ENCODE results near the gene COL19A1.
A peak's percentile ranks its signal among the peaks of the same experiment; 100 is the strongest.

Gene COL19A1

DNA sequence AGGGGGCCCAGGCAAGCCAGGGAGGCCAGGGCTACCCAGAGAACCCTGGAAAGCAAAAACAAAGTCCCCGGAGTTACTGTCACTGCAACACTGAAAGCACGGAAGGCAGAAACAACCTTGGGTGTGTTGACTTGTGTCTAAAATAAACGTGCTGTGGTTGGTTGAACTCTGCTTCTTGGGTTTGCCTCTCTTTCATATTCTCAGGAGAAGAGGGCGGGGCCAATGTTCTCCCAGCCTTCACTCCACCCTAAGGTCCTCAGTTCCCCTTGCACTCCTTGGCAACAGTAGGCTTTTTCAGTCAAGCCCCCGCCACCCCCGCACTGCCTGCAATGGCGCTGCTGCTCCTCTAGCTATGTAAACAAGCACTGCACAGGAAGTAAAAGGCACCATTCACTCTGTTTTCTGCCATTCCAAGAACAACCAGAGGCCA lies 375.6 kb downstream of the COL19A1 start:
- Histone ChIP-seq H3K9me3 (ENCODE audit: low read length) (no peaks in the 10 kb centered on the region), H3K4me3 (ENCODE audit: low read length) (no peak overlapping the region), H3K36me3 (ENCODE audit: insufficient read depth, low read length) (no peaks in the 10 kb centered on the region), H3K4me1 (ENCODE audit: insufficient read depth, low read length) (peaks cover 1% of the 10 kb centered on the region), H3K27me3 (ENCODE audit: insufficient read depth, low read length) (no peaks in the 10 kb centered on the region), H2AFZ (ENCODE audit: low read depth, low read length) (no peak overlapping the region)

DNA sequence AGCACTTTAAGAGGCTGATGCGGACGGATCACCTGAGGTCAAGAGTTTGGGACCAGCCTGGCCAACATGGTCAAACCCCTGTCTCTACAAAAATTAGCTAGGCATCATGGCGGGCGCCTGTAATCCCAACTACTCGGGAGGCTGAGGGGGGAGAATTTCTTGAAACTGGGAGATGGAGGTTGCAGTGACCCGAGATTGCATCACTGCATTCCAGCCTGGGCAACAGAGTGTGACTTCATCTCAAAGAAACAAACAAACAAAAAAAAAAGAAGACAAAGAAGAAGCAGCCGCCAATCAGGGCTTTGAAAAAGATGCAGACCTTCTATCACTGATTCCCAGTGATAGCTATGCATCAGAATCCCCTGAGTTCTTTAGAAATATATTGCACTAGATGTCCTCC lies 379.8 kb downstream of the COL19A1 start:
- H3K4me1 ChIP-seq (ENCODE audit: insufficient read depth, low read length) = peaks cover 1% of the 10 kb centered on the region
- H3K36me3 ChIP-seq (ENCODE audit: insufficient read depth, low read length) = no peaks in the 10 kb centered on the region
- H3K4me3 ChIP-seq (ENCODE audit: low read length) = no peak overlapping the region
- no peaks in the 10 kb centered on the region for H3K9me3 ChIP-seq (ENCODE audit: low read length)
- no peaks in the 10 kb centered on the region for H3K27me3 ChIP-seq (ENCODE audit: insufficient read depth, low read length)
- no peak overlapping the region for H2AFZ ChIP-seq (ENCODE audit: low read depth, low read length)

DNA sequence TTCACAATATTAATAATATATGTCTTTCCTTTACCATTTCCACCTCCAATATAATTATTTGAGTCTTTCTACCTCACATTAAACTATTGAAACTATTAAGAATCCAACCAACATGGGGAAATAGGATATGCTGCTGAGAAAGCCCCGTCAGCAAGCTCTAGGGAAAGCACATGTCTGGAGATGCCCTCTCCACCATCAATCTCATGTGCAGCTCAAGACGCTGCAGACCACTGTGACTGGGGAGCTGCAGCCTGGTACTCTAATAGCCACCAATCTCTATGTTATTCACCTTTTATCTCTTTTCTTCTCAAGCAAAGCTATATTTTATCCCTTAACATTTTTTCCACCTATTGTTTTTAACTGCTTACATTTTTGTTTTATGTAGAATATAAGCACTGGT lies 386.2 kb downstream of the COL19A1 start:
- Histone ChIP-seq H3K27me3 (ENCODE audit: insufficient read depth, low read length) (no peaks in the 10 kb centered on the region), H3K9me3 (ENCODE audit: low read length) (no peaks in the 10 kb centered on the region), H2AFZ (ENCODE audit: low read depth, low read length) (no peak overlapping the region), H3K36me3 (ENCODE audit: insufficient read depth, low read length) (no peaks in the 10 kb centered on the region), H3K4me1 (ENCODE audit: insufficient read depth, low read length) (no peaks in the 10 kb centered on the region), H3K4me3 (ENCODE audit: low read length) (no peak overlapping the region)

DNA sequence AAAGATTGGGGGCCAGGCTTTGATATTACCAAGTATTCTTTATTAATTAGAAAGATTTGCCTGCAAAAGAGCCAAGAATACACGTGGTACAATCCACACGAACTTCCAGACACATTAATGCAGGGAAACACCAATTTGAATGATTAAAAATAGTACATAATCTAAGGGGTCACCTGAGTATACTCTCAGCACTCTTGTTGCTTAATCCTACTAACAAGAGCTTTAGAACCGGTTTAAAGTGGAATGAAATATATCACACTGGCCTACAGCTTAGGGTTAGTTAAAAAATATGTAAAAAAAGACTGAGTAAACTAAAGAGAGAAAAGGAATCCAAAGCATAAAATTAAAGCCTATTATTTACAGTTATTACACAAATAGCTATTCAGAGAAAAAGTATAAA lies 387.6 kb downstream of the COL19A1 start:
- Histone ChIP-seq H3K27me3 (ENCODE audit: insufficient read depth, low read length) (no peaks in the 10 kb centered on the region), H3K4me1 (ENCODE audit: insufficient read depth, low read length) (peaks cover 5% of the 10 kb centered on the region), H3K36me3 (ENCODE audit: insufficient read depth, low read length) (no peaks in the 10 kb centered on the region), H3K9me3 (ENCODE audit: low read length) (no peaks in the 10 kb centered on the region), H3K4me3 (ENCODE audit: low read length) (no peak overlapping the region), H2AFZ (ENCODE audit: low read depth, low read length) (no peak overlapping the region)

DNA sequence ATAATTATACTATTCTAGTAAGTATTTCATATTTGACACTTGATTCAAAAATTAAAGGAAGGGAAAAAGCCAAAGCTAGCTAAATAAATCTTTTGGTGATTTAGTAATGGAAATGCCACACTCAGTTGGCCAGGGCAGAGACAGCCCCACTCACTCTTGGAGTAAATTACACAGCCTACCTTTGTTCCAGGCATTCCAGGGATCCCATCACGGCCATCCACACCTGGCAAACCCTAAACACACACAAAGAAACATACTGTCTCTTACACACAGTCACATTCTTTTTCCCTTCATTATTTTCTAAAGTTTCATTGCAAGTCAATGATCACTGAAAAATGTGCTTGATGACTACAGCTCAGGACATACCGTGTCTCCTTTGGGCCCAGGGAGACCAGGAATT lies 388.4 kb downstream of the COL19A1 start:
- Histone ChIP-seq H3K4me3 (ENCODE audit: low read length) (no peak overlapping the region), H3K27me3 (ENCODE audit: insufficient read depth, low read length) (no peaks in the 10 kb centered on the region), H3K36me3 (ENCODE audit: insufficient read depth, low read length) (no peaks in the 10 kb centered on the region), H3K4me1 (ENCODE audit: insufficient read depth, low read length) (peaks cover 5% of the 10 kb centered on the region), H2AFZ (ENCODE audit: low read depth, low read length) (no peak overlapping the region), H3K9me3 (ENCODE audit: low read length) (no peaks in the 10 kb centered on the region)

DNA sequence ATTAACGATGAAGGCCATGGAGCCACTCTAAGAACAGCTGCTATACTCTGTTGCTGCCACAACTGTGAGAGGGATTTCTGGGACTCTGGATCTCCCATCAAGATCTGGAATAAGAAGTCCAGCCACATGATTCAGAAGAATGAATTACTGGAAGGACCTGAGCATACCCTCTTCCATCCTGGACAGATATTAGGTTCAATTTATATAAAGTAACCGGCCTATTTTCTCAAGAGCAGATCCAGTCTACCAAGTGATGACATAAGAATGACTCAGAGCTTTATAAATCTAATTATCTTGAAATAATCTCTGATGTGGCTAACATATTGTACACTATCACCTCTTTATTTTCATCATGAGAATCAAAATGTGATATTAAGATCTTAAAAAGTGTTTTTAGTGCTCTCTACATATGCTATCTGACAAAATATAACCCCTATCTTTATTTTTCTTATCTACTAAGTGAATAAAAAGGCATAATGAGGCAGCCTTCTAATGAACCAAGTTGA lies 391.5 kb downstream of the COL19A1 start:
- Histone ChIP-seq H3K9me3 (ENCODE audit: low read length) (no peaks in the 10 kb centered on the region), H3K27me3 (ENCODE audit: insufficient read depth, low read length) (no peaks in the 10 kb centered on the region), H3K4me1 (ENCODE audit: insufficient read depth, low read length) (peaks cover 5% of the 10 kb centered on the region), H3K4me3 (ENCODE audit: low read length) (no peak overlapping the region), H3K36me3 (ENCODE audit: insufficient read depth, low read length) (no peaks in the 10 kb centered on the region), H2AFZ (ENCODE audit: low read depth, low read length) (no peak overlapping the region)

DNA sequence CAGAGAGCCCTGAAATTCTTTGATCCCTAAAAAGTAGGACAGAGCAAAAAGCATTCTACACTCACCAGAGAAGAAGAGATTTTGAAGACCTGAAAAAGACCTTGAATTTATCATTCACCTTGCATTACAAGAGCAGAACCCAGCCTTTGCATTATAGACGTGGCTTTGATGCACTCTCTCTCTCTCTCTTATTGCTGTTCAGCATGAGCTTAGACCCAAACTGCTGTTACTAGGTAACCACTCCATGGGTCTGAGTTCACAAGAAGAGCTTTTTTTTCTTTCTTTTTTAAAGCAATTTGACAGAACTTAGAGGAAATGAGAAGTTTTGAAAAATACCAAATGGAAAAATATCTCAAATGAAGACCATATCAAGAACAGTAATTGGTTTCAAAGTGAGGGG lies 392.1 kb downstream of the COL19A1 start:
- no peak overlapping the region for H3K4me3 ChIP-seq (ENCODE audit: low read length)
- no peaks in the 10 kb centered on the region for H3K36me3 ChIP-seq (ENCODE audit: insufficient read depth, low read length)
- H3K9me3 ChIP-seq (ENCODE audit: low read length) = no peaks in the 10 kb centered on the region
- peak overlapping the region; percentile 19 for H2AFZ ChIP-seq (ENCODE audit: low read depth, low read length)
- H3K4me1 ChIP-seq (ENCODE audit: insufficient read depth, low read length) = peaks cover 5% of the 10 kb centered on the region
- H3K27me3 ChIP-seq (ENCODE audit: insufficient read depth, low read length) = no peaks in the 10 kb centered on the region

Data from neuron (in vitro differentiated cells).